Measurements from ENCODE around the gene GABRD. TPM values are rescaled to one million over a fixed set of nuclear protein-coding genes. Genes with fewer than 3 reads are reported as not detected.

GABRD gene
- total RNA-seq (2014; rRNA removed; shearing (Covaris generic)) (not detected in 2 replicates), polyA plus RNA-seq (2016; fragmentation: Nextera tagmentation; extraction: Ambion mirVana) (not detected in 2 replicates)

GRCh38 chr1:2019172-2019543 lies at the start of gene GABRD:
TSS of gene GABRD (plus strand) at chr1:2019345. CDS start at chr1:2019424, 79 bp downstream.
- Histone ChIP-seq H3K27me3 (replicated peaks; ENCODE audit: insufficient read depth) (peaks cover 60% of the 10 kb centered on the region), H3K9ac (no peak within 1 kb of the TSS), H3K4me2 (ENCODE audit: unreplicated experiment) (no peak within 1 kb of the TSS), H3K9me3 (ENCODE audit: low read depth) (no peaks in the 10 kb centered on the region), H3F3A (ENCODE audit: insufficient read depth) (no peaks in the 10 kb centered on the region), H3K9me2 (ENCODE audit: insufficient read depth) (no peaks in the 10 kb centered on the region), H3K4me3 (no peak within 1 kb of the TSS), H3K4me1 (ENCODE audit: insufficient read depth) (no peaks in the 10 kb centered on the region), H3K79me2 (ENCODE audit: insufficient read depth) (no peaks in the 10 kb centered on the region), H3K27ac (no peak within 1 kb of the TSS), H2AFZ (no peak within 1 kb of the TSS), H4K20me1 (ENCODE audit: insufficient read depth) (no peaks in the 10 kb centered on the region), H3K36me3 (ENCODE audit: low read depth) (no peaks in the 10 kb centered on the region)
- TF ChIP-seq EZH2 (IDR thresholded peaks at IDR 0.05; ENCODE audit: insufficient read depth, poor library complexity, severe bottlenecking) (no peak), EZH2phosphoT487 (IDR thresholded peaks at IDR 0.05; ENCODE audit: insufficient read depth, low read depth) (no peak)
- in situ Hi-C loops (cut with MboI) = no loop called here
- 4 to 5% methylated on average over 8 to 19 of the region's 60 CpGs for WGBS, 2 experiments (ENCODE audit: low coverage in 1 of 2, low lambda C conversion rate in 2 of 2, missing lambda C conversion rate in 2 of 2)
- peak; percentile 54 for DNase-seq

GRCh38 chr1:1969505-1969900 lies 49.6 kb upstream of the GABRD start:
- in situ Hi-C loops (cut with MboI) = no loop called here
- DNase-seq = no peak
- H3K4me3 ChIP-seq = no peak overlapping the region
- H3K9ac ChIP-seq = no peak overlapping the region
- H3K9me3 ChIP-seq (ENCODE audit: low read depth) = no peaks in the 10 kb centered on the region
- H3K4me1 ChIP-seq (ENCODE audit: insufficient read depth) = no peaks in the 10 kb centered on the region
- peaks cover 16% of the 10 kb centered on the region; the same call in 1 of the 2 replicates for H3K27me3 ChIP-seq (replicated peaks; ENCODE audit: insufficient read depth)
- H3K4me2 ChIP-seq (ENCODE audit: unreplicated experiment) = no peak overlapping the region
- no peak overlapping the region for H3K27ac ChIP-seq
- no peaks in the 10 kb centered on the region for H3K36me3 ChIP-seq (ENCODE audit: low read depth)
- H3K79me2 ChIP-seq (ENCODE audit: insufficient read depth) = no peaks in the 10 kb centered on the region
- H3K9me2 ChIP-seq (ENCODE audit: insufficient read depth) = no peaks in the 10 kb centered on the region
- no peaks in the 10 kb centered on the region for H3F3A ChIP-seq (ENCODE audit: insufficient read depth)
- no peaks in the 10 kb centered on the region for H4K20me1 ChIP-seq (ENCODE audit: insufficient read depth)
- 50 to 53% methylated on average over 10 of the region's 10 CpGs for WGBS, 2 experiments (ENCODE audit: low coverage in 1 of 2, low lambda C conversion rate in 2 of 2, missing lambda C conversion rate in 2 of 2)
- TF ChIP-seq EZH2phosphoT487 (IDR thresholded peaks at IDR 0.05; ENCODE audit: insufficient read depth, low read depth) (no peak), EZH2 (IDR thresholded peaks at IDR 0.05; ENCODE audit: insufficient read depth, poor library complexity, severe bottlenecking) (no peak)
- no peak overlapping the region for H2AFZ ChIP-seq

GRCh38 chr1:1969953-1970716 lies 49.0 kb upstream of the GABRD start:
- no peak overlapping the region for H3K9ac ChIP-seq
- in situ Hi-C loops (cut with MboI) = no loop called here

GRCh38 chr1:1971017-1971416 lies 48.1 kb upstream of the GABRD start:
- in situ Hi-C loops (cut with MboI) = no loop called here
- Histone ChIP-seq H4K20me1 (ENCODE audit: insufficient read depth) (no peaks in the 10 kb centered on the region), H3K9me3 (ENCODE audit: low read depth) (no peaks in the 10 kb centered on the region), H2AFZ (no peak overlapping the region), H3K4me2 (ENCODE audit: unreplicated experiment) (no peak overlapping the region), H3K79me2 (ENCODE audit: insufficient read depth) (no peaks in the 10 kb centered on the region), H3F3A (ENCODE audit: insufficient read depth) (no peaks in the 10 kb centered on the region), H3K36me3 (ENCODE audit: low read depth) (no peaks in the 10 kb centered on the region), H3K27ac (no peak overlapping the region), H3K4me1 (ENCODE audit: insufficient read depth) (no peaks in the 10 kb centered on the region), H3K4me3 (no peak overlapping the region), H3K9me2 (ENCODE audit: insufficient read depth) (no peaks in the 10 kb centered on the region), H3K9ac (no peak overlapping the region), H3K27me3 (replicated peaks; ENCODE audit: insufficient read depth) (peaks cover 16% of the 10 kb centered on the region)
- DNase-seq = no peak
- 75 to 80% methylated on average over 17 of the region's 17 CpGs for WGBS, 2 experiments (ENCODE audit: low coverage in 1 of 2, low lambda C conversion rate in 2 of 2, missing lambda C conversion rate in 2 of 2)
- TF ChIP-seq EZH2 (IDR thresholded peaks at IDR 0.05; ENCODE audit: insufficient read depth, poor library complexity, severe bottlenecking) (no peak), EZH2phosphoT487 (IDR thresholded peaks at IDR 0.05; ENCODE audit: insufficient read depth, low read depth) (no peak)

More at GRCh38 chr1:1969953-1970716, 49.0 kb upstream of the GABRD start:
- DNase-seq = no peak
- no peaks in the 10 kb centered on the region for H4K20me1 ChIP-seq (ENCODE audit: insufficient read depth)
- H3K4me2 ChIP-seq (ENCODE audit: unreplicated experiment) = no peak overlapping the region
- WGBS, 2 experiments (ENCODE audit: low coverage in 1 of 2, low lambda C conversion rate in 2 of 2, missing lambda C conversion rate in 2 of 2) = 71 to 80% methylated on average over 19 to 29 of the region's 29 CpGs
- H3K9me2 ChIP-seq (ENCODE audit: insufficient read depth) = no peaks in the 10 kb centered on the region
- no peaks in the 10 kb centered on the region for H3K4me1 ChIP-seq (ENCODE audit: insufficient read depth)
- no peak overlapping the region for H2AFZ ChIP-seq
- TF ChIP-seq EZH2phosphoT487 (IDR thresholded peaks at IDR 0.05; ENCODE audit: insufficient read depth, low read depth) (no peak), EZH2 (IDR thresholded peaks at IDR 0.05; ENCODE audit: insufficient read depth, poor library complexity, severe bottlenecking) (no peak)
- no peaks in the 10 kb centered on the region for H3K79me2 ChIP-seq (ENCODE audit: insufficient read depth)
- H3K27me3 ChIP-seq (replicated peaks; ENCODE audit: insufficient read depth) = peaks cover 14% of the 10 kb centered on the region
- H3K4me3 ChIP-seq = no peak overlapping the region
- no peaks in the 10 kb centered on the region for H3F3A ChIP-seq (ENCODE audit: insufficient read depth)
- no peaks in the 10 kb centered on the region for H3K36me3 ChIP-seq (ENCODE audit: low read depth)
- H3K27ac ChIP-seq = no peak overlapping the region
- no peaks in the 10 kb centered on the region for H3K9me3 ChIP-seq (ENCODE audit: low read depth)
